HUES48 (cell line): ENCODE results near the gene MEN1.

Source experiments
- H3K27ac ChIP-seq: one replicate; pipeline ENCODE4 v1.7.0; 2013; ENCODE audit warnings: low read depth, low read length, inconsistent platforms
- H3K27me3 ChIP-seq: 2 replicates; pipeline ENCODE4 v1.6.1; 2013; ENCODE audit warnings: mild to moderate bottlenecking, low read length; ENCODE audit not compliant: control insufficient read depth, insufficient read depth
- H3K36me3 ChIP-seq: 2 replicates; pipeline ENCODE4 v1.6.1; 2013; ENCODE audit warnings: low read length; ENCODE audit not compliant: control insufficient read depth, insufficient read depth
- H3K4me1 ChIP-seq: 2 replicates; pipeline ENCODE4 v1.6.1; 2013; ENCODE audit warnings: mild to moderate bottlenecking, low read length; ENCODE audit not compliant: control insufficient read depth, insufficient read depth
- H3K4me3 ChIP-seq: 2 replicates; pipeline ENCODE4 v1.5.1; 2013; ENCODE audit warnings: mild to moderate bottlenecking, low read depth, low read length
- H3K9ac ChIP-seq: 2 replicates; pipeline ENCODE4 v1.6.1; 2013; ENCODE audit warnings: mild to moderate bottlenecking, low read depth, low read length, moderate library complexity
- H3K9me3 ChIP-seq: 2 replicates; pipeline ENCODE4 v1.6.1; 2013; ENCODE audit warnings: low read length; ENCODE audit not compliant: control insufficient read depth, insufficient read depth

MEN1 gene

GRCh38 chr11:64763526-64764039 lies 46.8 kb downstream of the MEN1 start:
- peak overlapping the region; percentile 57 for H3K9ac ChIP-seq
- peaks cover 62% of the 10 kb centered on the region for H3K4me1 ChIP-seq
- no peaks in the 10 kb centered on the region for H3K27me3 ChIP-seq
- peaks cover 48% of the 10 kb centered on the region for H3K36me3 ChIP-seq
- peak overlapping the region; percentile 98 for H3K27ac ChIP-seq
- peak overlapping the region; percentile 34 for H3K4me3 ChIP-seq
- H3K9me3 ChIP-seq = no peaks in the 10 kb centered on the region

GRCh38 chr11:64762674-64763525 lies 47.5 kb downstream of the MEN1 start:
- Histone ChIP-seq H3K9ac (peak overlapping the region; percentile 57), H3K36me3 (peaks cover 41% of the 10 kb centered on the region), H3K27ac (peak overlapping the region; percentile 98), H3K9me3 (no peaks in the 10 kb centered on the region), H3K4me3 (peak overlapping the region; percentile 34), H3K27me3 (no peaks in the 10 kb centered on the region), H3K4me1 (peaks cover 62% of the 10 kb centered on the region)

GRCh38 chr11:64762277-64762673 lies 48.1 kb downstream of the MEN1 start:
- Histone ChIP-seq H3K4me3 (0 out of 2 replicates have a peak overlapping the region, but pooled peaks have one; percentile 29), H3K9me3 (no peaks in the 10 kb centered on the region), H3K4me1 (peaks cover 62% of the 10 kb centered on the region), H3K27me3 (no peaks in the 10 kb centered on the region), H3K36me3 (peaks cover 35% of the 10 kb centered on the region), H3K27ac (peak overlapping the region; percentile 98), H3K9ac (peak overlapping the region; percentile 57)

- Histone ChIP-seq H3K27ac (peak overlapping the region; percentile 86), H3K27me3 (no peaks in the 10 kb centered on the region), H3K9ac (no peak overlapping the region), H3K4me1 (peaks cover 62% of the 10 kb centered on the region), H3K36me3 (peaks cover 24% of the 10 kb centered on the region), H3K9me3 (no peaks in the 10 kb centered on the region), H3K4me3 (no peak overlapping the region)
These were observed 49.5 kb downstream of the MEN1 start for GRCh38 chr11:64760759-64761420.

GRCh38 chr11:64759722-64760719 lies 50.3 kb downstream of the MEN1 start, which contains the start of gene PYGM:
Gene PYGM (minus strand): TSS chr11:64759974. CDS start chr11:64759898, 76 bp downstream.
- Histone ChIP-seq H3K36me3 (peaks cover 15% of the 10 kb centered on the region), H3K27me3 (no peaks in the 10 kb centered on the region), H3K4me1 (peaks cover 56% of the 10 kb centered on the region), H3K9ac (no peak within 1 kb of the TSS), H3K4me3 (no peak within 1 kb of the TSS), H3K27ac (peak within 1 kb of the TSS; percentile 86), H3K9me3 (no peaks in the 10 kb centered on the region)

GRCh38 chr11:64759131-64759721 lies 51.1 kb downstream of the MEN1 start:
- no peak overlapping the region for H3K4me3 ChIP-seq
- peaks cover 48% of the 10 kb centered on the region for H3K4me1 ChIP-seq
- peak overlapping the region; percentile 86 for H3K27ac ChIP-seq
- H3K9me3 ChIP-seq = no peaks in the 10 kb centered on the region
- H3K27me3 ChIP-seq = no peaks in the 10 kb centered on the region
- H3K36me3 ChIP-seq = peaks cover 7% of the 10 kb centered on the region
- no peak overlapping the region for H3K9ac ChIP-seq

GRCh38 chr11:64758330-64759079 lies 51.8 kb downstream of the MEN1 start:
- no peaks in the 10 kb centered on the region for H3K36me3 ChIP-seq
- H3K4me1 ChIP-seq = peaks cover 41% of the 10 kb centered on the region
- H3K9me3 ChIP-seq = no peaks in the 10 kb centered on the region
- no peak overlapping the region for H3K9ac ChIP-seq
- H3K27me3 ChIP-seq = no peaks in the 10 kb centered on the region
- H3K4me3 ChIP-seq = no peak overlapping the region
- H3K27ac ChIP-seq = no peak overlapping the region

- no peaks in the 10 kb centered on the region for H3K27me3 ChIP-seq
- H3K4me1 ChIP-seq = peaks cover 34% of the 10 kb centered on the region
- no peak overlapping the region for H3K27ac ChIP-seq
- no peaks in the 10 kb centered on the region for H3K36me3 ChIP-seq
- H3K4me3 ChIP-seq = no peak overlapping the region
- H3K9ac ChIP-seq = no peak overlapping the region
- no peaks in the 10 kb centered on the region for H3K9me3 ChIP-seq
These were observed 52.6 kb downstream of the MEN1 start for GRCh38 chr11:64757549-64758329.

GRCh38 chr11:64755681-64756361 lies 54.5 kb downstream of the MEN1 start:
- no peak overlapping the region for H3K4me3 ChIP-seq
- H3K9me3 ChIP-seq = no peaks in the 10 kb centered on the region
- no peaks in the 10 kb centered on the region for H3K27me3 ChIP-seq
- no peaks in the 10 kb centered on the region for H3K36me3 ChIP-seq
- peaks cover 18% of the 10 kb centered on the region for H3K4me1 ChIP-seq
- no peak overlapping the region for H3K9ac ChIP-seq
- H3K27ac ChIP-seq = no peak overlapping the region
